GM08714 (cell line): ENCODE results near the gene INSYN2B.

Source experiments
- H3K4me3 ChIP-seq: fragments of 200-500 bp; sonication (Bioruptor generic); 2 replicates; pipeline ENCODE4 v1.5.1; 2014; ENCODE audit warnings: mild to moderate bottlenecking, low read length, inconsistent platforms
- ZNF274 ChIP-seq: IDR thresholded peaks from 2 replicates; pipeline ENCODE4 v1.6.1; 2012; ENCODE audit warnings: mild to moderate bottlenecking, low read depth, low read length

Gene INSYN2B

DNA sequence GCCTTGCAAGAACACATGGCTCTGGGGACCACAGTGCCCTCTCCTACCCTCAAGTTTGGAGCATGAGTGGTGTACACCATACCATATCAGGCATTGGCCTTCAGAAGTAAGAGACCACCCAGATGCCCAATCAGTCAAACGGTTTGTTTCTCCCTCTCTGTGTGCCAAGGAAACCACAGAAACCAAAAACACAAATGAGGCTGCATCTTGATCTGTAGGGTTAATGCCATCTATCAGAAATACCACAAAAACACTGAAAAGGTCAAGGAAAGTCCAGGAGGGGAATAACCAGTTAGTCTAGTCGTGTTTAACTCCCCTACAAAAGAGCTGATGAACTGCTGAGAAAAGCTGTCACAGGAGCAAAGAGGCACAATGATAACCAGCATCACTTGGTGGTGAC is 78.4 kb downstream of the INSYN2B start:
- TF ChIP-seq ZNF274 = no peak
- H3K4me3 ChIP-seq = no peak overlapping the region

DNA sequence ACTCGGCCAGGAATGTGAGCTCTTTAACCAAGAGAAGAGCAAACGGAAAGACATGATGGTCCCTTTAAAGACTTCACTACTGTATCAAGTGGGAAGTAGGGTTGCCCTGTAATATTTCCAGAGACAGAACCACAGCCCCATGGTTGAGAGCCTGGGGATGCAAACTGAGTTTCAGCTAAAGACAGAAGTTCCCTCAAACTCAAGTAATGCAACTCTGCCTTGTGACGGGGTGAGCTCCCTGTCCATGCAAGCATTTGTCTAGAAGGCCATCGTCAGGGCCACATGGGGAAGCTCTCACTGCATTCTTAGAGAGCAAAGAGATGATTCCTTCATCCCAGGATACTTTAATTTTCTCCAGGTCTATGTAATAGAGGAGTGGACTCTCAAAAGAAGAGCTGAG is 82.8 kb downstream of the INSYN2B start:
- TF ChIP-seq ZNF274 = no peak
- no peak overlapping the region for H3K4me3 ChIP-seq

DNA sequence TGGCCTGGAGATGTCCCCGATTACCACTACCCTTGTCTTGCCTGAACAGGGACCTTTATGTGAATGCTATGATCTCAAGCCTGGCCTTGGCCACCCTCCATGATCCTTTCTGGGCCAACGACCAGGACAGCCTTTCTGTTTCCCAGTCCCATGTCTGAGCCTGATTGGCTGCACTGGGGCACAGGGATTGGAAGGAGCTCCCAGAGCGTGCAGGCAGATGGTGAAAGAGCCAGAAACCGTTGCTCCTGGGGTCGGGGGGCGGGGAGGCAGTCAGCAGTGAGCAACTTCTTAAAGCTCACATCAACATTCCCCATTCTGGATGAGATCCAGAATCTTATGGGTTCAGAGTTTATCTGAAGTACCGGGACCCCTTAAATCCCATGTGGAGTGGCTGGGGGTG is 84.4 kb downstream of the INSYN2B start:
- no peak for TF ChIP-seq ZNF274
- no peak overlapping the region for H3K4me3 ChIP-seq

DNA sequence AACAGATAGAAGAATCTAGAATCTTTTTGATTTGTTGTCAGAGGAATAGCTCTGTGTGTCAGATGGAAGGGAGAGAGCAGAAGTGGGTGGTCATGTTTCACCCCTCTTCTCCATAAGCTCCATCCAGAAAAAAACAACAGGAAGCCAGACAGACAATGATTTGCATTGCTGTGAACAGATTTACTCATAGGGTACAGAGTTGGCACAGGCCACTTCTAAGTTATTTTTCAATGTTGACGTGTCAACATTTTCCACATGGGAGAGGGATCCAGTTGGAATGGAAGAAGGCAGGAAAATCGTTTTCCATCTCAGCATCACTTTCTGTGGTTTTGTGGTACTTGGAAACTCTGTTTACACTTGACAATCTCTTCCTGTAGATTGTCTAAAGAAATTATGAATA is 86.7 kb downstream of the INSYN2B start:
- H3K4me3 ChIP-seq = no peak overlapping the region
- TF ChIP-seq ZNF274 = no peak

DNA sequence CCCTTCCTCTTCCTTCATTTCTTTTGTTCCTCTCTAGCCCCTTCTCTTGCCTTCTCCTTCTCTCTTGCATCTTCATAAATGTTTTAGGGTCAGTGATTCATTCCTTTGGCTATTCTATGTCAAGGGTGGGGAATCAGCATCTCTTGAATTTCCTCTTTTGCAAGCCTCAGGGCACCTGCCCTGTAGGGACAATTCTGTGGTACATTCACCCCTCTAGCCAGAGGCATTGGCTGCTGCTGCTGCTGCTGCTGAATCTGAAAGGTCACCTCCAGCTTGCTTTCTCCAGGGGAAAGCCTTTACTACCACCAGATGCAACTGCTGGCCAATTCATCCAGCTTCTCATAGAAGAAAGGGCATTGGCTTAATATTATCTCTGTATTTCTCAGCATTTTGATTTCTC is 87.3 kb downstream of the INSYN2B start:
- no peak for TF ChIP-seq ZNF274
- no peak overlapping the region for H3K4me3 ChIP-seq

DNA sequence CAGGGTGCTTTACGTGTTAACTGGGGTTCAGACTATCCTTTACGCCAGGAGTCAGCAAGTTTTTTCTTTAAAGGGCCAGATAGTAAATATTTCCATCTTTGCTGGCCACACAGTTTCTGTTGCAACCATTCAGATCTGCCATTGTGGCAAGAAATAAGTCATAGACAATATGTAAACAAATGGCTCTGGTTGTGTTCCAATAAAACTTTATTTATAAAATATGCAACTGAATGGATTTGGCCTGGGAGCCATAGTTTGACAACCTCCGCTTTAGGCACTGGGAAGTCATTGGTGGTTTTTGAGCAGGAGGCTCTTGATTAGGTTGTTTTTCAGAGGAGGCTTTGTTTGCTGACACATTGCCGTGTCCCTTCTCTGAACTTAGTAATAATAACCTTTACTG is 90.7 kb downstream of the INSYN2B start:
- TF ChIP-seq ZNF274 = no peak
- H3K4me3 ChIP-seq = no peak overlapping the region

DNA sequence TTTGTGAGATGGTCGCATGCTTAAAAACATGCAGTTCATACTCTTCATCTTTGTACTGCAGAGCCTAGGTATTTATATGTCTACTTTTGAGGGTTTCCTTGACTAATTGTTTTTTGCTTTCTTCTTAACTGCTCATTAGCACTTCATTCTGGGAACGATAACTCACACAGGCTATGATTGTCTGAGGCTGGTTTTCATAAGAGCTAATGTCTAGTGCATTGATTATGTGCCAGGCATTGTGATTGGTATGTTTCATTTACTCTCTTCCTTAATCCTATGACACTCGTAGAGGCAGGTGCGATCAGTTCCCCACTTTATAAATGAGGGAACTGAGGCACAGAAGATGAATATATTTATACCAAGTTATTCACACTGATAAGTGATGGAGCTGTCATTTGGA is 93.6 kb downstream of the INSYN2B start:
- no peak for TF ChIP-seq ZNF274
- H3K4me3 ChIP-seq = no peak overlapping the region

DNA sequence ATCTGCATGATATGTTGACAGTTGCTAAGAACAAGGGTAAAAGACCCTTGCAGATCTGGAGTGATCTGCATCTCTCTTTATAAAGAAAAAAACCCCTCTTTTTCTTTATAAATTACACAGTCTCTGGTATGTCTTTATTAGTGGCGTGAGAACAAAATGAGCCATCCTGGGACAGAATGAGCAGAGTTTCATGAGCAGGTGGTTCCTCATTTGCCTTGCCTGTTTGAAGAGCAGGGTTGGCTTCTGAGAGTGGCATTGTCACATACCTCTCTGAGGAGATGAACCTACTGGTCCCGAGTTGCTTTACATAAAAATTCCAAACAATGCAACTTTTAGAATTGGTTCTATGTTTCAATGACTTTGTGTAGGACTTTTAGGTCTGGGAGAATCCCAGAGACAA is 94.3 kb downstream of the INSYN2B start:
- no peak for TF ChIP-seq ZNF274
- H3K4me3 ChIP-seq = no peak overlapping the region

DNA sequence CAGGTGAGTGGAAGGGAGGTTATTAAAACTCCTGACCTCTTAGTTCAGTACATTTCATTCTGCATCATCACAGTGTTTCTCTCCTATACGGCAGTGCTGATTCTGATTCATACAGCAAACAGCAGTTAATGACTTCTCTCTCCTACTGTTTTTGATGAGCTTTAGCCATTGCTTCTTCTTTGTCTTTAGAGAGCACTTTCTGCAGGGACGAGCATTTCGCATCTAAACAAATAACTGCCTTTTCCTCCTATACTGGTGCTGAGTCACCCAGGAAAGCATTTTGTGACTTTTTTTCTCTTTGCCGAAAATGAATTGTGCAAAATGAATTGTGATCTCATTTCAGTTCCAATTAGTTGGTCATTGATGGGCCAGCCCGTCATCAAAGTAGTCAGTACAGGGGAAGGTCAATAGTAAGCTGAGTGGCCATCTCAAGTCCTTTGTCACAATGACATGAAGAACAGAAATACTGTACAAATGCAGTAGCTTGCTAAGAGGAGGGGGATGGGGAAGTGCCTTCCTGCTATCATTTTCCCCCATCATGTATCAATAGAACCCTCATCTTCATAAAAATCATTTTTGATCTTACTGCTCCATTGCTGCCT is 98.5 kb downstream of the INSYN2B start:
- no peak overlapping the region for H3K4me3 ChIP-seq
- no peak for TF ChIP-seq ZNF274

DNA sequence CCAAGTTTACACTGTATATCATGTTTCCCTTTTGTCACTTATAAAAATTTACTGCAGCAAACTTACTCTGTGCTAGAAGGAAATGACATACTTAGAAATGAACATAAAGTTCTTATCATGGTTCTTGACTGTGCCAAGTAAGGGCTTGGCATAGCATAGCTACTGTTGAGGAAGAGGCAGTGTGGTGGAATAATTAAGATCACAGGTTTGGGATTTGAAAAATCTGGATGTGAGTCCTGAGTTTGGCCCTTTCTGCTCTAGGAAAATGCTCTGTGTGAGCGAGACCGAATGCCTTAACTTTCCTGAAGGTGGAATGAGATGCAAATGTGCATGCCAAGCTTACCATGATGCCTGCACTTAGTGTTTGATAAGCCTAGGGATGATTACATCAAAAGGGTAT is 99.5 kb downstream of the INSYN2B start:
- no peak for TF ChIP-seq ZNF274
- no peak overlapping the region for H3K4me3 ChIP-seq

DNA sequence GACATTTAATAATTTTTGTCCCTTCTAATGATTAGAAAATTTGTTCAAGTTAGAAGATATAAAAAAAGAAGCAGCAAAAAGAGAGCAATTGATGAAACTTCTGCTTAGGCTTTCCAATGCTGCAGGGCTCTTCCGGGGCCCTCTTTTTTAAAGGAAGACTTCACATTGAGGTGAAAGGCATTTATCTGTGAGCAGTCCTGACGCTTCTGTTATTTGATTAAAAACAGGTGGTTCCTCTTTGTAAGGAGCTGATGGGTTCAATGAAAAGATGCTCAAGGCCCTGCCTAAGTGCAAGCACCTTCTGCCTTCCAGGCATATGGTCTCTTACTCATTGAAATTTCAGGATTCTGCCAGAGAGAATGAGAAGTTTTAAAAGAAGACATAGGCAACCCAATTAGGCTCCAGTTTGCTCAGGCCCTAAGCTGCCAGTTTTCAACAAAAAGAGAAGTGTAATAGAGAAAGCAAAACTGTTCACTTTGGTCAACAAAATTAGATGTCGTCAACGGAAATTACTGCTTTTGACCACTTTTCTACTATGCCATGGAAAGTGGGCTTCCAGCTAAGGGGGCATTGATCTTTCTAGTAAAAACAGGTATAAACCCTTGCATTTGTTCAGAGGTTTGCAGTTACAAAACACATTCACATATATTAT is 100.2 kb downstream of the INSYN2B start:
- H3K4me3 ChIP-seq = no peak overlapping the region
- TF ChIP-seq ZNF274 = no peak

DNA sequence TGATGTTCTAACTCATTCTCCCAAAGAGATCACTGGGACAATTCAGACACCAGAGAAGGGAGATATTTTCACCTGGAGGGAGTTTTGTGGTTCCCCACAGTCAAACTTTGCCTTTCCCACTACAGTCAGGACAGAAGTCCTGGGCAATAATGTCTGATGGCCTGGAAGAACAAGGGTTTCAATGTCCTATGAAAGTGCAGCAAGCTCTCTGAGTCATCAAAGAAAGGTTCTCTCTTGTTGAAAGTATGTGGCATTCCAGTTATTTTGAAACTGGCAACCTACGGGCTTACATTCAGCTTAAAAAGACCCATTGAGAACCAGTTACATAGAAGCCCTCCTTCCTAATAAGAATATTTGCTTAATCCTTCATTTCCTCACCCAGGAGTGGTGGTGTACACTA is 103.9 kb downstream of the INSYN2B start:
- no peak for TF ChIP-seq ZNF274
- no peak overlapping the region for H3K4me3 ChIP-seq

DNA sequence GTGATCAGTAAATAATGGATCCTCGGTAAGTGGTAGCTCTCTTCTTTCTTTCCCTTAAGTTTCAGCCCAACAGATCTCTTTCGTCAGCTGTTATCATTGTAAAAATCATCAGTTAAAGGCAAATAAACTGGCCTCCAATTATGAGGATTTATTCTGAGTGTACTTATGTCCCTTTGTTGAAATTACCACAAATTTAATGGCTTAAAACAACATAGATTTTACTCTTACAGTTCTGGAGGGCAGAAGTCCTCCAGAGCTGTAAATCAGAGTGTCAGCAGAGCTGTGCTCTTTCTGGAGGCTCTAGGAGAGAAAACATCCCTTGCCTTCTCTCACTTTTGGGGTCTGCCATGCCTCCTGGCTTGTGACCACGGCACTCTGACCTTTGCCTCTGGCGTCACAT is 104.6 kb downstream of the INSYN2B start:
- no peak overlapping the region for H3K4me3 ChIP-seq
- TF ChIP-seq ZNF274 = no peak

DNA sequence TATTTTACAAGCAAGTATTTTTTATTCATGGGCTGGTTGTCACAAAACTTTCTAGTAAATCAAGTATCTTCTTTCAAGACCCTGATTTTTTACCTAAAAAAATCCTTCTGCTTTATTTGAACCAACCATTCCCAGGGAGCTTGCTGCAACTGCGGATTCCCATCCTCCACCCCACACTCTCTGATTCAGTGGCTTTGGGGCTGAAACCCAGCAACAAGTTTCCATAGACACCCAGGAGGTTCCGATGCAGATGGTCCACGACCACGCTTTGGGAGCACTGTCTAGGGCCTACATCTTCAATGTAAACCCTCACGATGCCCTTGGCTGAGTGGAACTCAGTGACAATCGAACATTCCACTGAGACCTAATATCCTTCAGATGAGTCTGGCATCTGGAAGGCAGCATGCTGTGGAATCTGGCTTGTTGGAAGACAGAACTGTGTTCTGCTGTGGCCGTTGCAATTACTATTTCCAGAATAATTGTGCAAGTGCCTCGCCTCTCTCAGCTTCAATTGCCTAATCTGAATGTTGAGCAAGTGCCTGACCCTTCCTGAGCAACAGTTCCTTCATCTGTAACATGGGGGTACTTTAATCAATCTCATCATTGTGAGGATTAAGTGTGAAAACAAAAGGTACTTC is 105.1 kb downstream of the INSYN2B start:
- no peak overlapping the region for H3K4me3 ChIP-seq
- TF ChIP-seq ZNF274 = no peak

DNA sequence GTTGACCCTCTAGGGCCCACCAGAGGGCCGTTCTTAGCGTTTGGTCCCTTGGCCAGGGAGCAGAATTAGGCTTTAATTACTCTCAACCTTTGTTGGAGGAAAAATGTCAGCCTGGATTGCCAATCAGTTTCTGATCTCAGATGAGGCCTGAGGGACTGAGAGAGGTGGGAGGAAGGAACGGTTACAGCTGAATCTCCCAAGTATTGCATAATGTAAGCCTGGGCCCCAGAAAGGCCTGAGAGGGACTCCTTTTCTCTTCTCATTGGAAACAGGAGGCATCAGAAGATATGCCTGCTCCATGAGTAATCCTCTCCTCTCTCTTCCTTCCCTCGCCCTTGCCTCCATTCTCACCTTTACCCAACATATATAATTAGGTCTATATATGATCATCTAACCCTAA is 105.7 kb downstream of the INSYN2B start:
- TF ChIP-seq ZNF274 = no peak
- H3K4me3 ChIP-seq = no peak overlapping the region

DNA sequence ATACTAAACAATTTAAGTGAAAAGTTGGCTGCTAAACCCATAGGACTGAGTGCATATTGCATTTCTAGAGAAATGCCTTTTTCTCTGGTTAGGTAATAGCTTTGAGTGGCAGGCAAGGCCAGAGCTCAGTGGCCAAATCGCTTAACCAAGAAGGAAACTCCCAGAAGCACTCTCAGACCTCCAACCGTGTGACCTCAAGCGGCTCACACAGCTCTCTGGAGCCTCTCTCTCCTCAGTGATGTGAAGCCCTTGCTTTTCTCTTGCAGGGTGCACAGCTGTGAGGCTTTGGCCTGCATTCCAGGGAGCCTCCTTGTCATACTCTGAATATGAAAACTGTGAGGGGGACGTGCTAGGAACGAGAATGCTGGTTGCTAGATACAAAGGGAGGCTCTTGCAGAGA is 106.7 kb downstream of the INSYN2B start:
- H3K4me3 ChIP-seq = no peak overlapping the region
- no peak for TF ChIP-seq ZNF274
